Measurements from ENCODE around the gene MOCS3.

Gene MOCS3, protein sequence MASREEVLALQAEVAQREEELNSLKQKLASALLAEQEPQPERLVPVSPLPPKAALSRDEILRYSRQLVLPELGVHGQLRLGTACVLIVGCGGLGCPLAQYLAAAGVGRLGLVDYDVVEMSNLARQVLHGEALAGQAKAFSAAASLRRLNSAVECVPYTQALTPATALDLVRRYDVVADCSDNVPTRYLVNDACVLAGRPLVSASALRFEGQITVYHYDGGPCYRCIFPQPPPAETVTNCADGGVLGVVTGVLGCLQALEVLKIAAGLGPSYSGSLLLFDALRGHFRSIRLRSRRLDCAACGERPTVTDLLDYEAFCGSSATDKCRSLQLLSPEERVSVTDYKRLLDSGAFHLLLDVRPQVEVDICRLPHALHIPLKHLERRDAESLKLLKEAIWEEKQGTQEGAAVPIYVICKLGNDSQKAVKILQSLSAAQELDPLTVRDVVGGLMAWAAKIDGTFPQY

GRCh38 chr20:50958615-50959542 lies at the start of gene MOCS3:
MOCS3 (plus strand) TSS chr20:50958818; CDS start chr20:50958843, 25 bp downstream.
- DNase-seq: peak; percentile 85

DNA sequence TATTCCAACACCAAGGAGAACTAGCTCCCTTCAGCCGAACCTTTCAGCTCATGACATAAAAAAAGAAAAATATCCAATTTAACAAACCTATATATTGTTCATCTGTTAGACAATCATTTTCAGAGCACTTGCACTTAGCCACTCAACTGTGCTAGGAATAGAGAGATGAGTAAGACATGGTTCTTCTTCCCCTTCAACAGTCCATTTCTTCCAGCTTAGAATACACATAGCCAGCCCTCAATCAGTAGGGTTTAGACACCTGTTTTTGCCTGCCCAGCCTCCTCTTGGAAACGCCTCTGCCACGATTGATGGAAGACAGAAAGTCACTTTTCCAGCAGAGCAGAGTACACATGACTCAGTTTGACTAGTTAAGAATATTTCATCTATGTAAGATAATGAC lies 49.2 kb upstream of the MOCS3 start:
- DNase-seq: no peak

- no peak for DNase-seq
These were observed 47.6 kb upstream of the MOCS3 start for GRCh38 chr20:50911030-50911429.

DNA sequence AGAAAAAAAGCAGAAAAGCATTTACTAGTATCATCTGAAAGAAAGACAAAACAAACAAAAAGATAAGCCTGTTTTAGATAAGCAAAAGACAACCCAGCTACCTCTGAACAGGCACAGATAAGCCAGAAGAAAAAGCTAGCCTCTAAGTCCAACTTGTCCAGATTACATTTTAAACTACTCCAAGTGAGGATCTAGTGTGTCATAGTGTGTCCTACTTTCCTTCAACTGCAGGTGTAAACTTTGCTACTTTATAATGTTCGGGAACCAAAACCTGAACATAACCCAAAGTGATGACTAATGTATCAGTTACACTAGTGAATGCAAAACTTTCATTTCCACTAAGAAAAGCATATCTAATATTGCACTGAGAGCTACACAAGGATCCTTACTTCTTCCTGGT lies 46.9 kb upstream of the MOCS3 start:
- DNase-seq: no peak

- DNase-seq: no peak
These were observed 44.8 kb upstream of the MOCS3 start for GRCh38 chr20:50913690-50914375.

DNA sequence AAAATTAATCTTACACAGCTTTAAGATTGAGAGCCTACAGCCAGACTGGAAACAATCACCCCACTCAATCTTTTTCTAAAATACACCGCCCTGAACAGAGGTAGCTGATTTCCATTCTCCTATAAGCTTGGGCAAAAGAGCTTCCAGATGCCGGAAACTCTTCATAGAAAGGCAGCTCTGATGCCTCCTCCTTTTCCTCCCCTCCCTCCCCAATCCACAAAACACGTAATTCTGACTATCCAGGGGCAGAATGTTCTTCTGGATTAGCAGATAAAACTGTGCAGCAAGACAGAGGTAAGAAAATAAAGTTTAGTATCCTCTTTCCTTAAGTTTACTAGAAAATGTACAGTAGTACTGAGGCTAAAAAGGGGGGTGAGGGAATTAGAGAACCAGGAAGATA lies 43.2 kb upstream of the MOCS3 start:
- no peak for DNase-seq

- DNase-seq: no peak
These were observed 42.4 kb upstream of the MOCS3 start for GRCh38 chr20:50916257-50916656.

GRCh38 chr20:50916934-50917333 lies 41.7 kb upstream of the MOCS3 start:
- DNase-seq: no peak

DNA sequence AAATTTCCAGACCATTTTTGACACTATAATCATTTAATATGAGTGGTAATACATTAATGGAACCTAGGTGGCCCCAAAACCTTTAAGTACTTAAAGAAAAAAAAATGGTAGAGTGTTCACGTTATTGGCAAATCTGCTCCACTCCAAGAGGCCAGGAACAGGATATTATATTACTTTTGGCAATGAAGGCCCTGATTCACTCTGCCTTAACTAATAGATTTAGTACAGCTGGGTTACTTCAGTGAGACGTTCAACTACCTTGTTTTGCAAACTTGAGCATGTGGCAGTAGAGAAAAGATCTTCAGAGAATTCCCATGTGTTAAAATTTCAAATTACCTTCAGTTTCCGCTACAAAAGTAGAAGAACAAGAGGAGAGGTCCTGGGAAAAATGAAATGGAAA lies 40.2 kb upstream of the MOCS3 start:
- DNase-seq: no peak

DNA sequence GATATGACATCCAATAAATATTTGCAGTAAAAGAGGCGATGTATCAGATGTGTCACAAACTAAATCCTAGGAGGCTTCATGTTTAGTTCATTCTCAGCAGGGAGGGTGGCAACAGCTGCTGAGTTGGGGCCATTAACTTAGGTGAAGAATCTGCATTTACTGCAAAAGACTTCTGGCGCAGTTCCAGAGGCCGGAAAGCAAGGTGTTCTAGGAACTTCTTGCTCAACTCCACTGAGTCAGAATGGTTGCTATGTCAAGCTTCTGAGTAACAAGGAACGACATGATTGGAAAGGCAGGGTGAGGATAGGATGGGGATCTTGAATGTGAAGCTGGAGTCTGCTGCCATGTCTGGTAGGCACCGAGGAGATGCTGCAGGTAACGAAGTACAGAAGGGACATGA lies 39.1 kb upstream of the MOCS3 start:
- no peak for DNase-seq

GRCh38 chr20:50920997-50921396 lies 37.6 kb upstream of the MOCS3 start:
- no peak for DNase-seq

- DNase-seq: no peak
These were observed 36.7 kb upstream of the MOCS3 start for GRCh38 chr20:50921803-50922501.

GRCh38 chr20:50924261-50924920 lies 34.2 kb upstream of the MOCS3 start:
- DNase-seq: no peak

DNA sequence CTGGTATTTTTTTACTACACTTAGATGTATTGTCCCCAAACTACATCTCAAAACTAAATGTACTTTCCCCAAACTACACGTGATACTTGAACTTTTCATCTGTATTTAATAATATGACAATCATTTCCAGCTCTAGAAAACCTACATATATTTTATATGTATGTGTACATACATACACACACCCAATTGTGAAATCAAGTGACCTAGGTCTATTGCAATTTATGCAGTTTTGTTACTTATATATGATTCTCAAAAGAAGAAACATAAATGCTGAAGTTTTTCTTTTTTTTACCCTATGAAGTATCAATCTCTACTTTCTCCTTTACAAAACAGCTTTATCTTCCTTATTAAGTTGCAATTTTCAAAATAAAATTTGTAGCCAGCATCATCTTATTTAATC lies 32.1 kb upstream of the MOCS3 start:
- no peak for DNase-seq

DNA sequence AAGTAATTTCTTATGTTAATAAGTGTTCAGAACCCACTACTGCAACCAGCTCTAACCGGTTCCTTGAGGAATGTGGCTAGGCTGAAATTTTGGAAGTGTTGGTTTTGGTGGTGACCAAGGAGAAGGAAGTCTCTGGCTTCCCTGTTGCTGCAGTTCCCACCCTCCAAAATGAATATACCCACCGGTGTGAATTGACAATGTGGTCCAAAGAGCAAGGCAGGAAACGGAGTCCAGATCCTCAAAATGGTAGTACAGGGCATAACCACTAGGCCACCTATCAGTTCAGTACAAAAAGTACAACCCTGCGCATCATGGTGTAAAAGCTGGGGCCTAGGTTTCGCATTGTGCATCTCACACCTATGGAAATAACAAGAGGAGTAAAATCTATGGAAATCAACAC lies 30.1 kb upstream of the MOCS3 start:
- DNase-seq: no peak

- peak; percentile 89 for DNase-seq
These were observed 29.1 kb upstream of the MOCS3 start for GRCh38 chr20:50929299-50930138.

DNA sequence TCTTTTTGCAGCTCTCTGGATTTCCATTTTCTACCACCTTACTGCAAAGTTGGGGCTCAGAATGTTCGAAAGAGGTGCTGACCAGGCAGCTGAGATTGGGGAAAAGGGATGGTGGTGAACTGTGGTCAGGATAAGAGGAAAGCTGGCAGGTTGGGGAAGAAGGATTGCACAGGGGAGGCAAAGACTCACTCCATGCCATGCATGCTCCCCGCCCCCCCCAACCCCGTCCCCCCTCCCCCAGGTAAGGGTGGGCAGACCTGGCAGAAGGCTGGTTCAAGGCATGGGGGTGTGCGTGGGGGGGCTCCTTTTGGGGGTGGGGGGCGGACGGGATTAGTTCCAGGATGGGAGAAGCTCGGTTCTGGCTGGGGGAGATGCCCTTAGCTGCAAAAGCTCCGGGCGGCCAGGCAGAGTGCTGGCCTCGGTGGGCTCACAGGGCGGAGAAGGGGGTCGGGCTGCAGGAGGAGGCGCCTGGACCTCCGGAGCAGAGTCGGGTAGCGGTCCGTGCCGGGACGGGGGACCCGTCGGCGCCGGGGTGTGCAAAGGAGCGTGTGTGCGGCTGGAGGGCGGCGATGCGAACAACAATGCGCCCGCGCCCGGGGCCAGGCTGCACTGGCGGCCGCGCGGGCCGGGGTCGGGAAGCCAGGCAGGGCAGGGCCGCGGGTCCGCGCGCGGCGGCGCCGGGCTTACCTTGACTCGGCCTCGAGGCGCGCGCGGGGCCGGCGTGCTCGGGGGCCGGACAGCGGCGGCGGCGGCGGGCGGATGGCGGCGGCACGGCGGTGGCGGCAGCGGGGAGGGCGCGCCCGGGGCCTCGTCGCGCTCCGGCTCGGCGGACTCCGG lies 28.3 kb upstream of the MOCS3 start:
- peak; percentile 19 for DNase-seq

- DNase-seq: peak; percentile 68
These were observed 27.7 kb upstream of the MOCS3 start for GRCh38 chr20:50930976-50931305.

DNA sequence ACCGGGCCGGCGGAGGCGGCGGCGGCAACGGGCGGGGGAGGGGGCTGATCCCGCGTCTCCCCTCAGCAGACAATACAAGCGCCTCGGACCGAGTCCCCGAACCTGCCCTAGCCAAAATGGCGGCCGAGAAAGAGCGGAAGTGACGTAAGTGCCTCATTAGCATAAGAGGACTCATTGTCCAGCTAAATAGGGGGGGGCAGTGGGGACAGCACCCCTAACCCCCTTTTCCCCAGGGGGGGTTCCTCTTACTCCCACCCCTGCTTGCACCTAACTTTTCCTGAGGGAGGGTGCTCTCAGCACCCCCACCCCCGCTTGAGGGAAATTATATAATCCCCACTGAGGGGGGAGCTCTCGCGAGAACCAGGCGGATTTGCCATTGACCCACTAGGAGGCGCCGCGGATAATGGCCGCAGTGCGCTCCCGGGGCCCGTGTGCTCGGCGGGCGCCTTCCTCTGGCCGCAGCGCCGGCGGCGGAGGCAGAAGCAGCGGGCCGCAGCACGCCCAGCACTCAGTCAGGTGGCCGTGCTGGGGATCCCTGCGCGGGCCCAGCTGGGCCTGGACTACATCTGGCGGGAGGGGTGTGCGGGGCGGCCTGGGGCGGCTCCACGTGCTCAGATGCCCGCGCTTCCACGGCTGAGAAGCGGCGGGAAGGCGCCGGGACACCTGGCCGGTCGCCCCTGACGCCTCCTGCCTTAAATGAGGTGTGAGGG lies 27.2 kb upstream of the MOCS3 start, which contains the start of gene ADNP:
TSS of gene ADNP (minus strand) at position 132 of the 710 bp plus-strand sequence. CDS start 27,441 bp downstream, outside the sequence.
- peak; percentile 86 for DNase-seq

Measured in activated gamma-delta T cell treated with Interleukin-2 at 50 U/mL for 16 hours (primary cell).